ENCODE data around the gene CUBN.

The CUBN gene

GRCh38 chr10:17129741-17130140 lies at the start of gene CUBN:
Gene CUBN (minus strand): TSS chr10:17129811. CDS start chr10:17129765, 46 bp downstream.
- DNase-seq (ENCODE audit: low read depth), result no peak
- TF ChIP-seq CTCF (conservative IDR thresholded peaks at IDR 0.05; ENCODE audit: low read depth, low read length), result no peak
- H3K4me3 ChIP-seq (ENCODE audit: low read length), result no peak within 1 kb of the TSS

GRCh38 chr10:17179002-17179401 lies 49.4 kb upstream of the CUBN start:
- DNase-seq (ENCODE audit: low read depth), result no peak
- no peak for TF ChIP-seq CTCF (conservative IDR thresholded peaks at IDR 0.05; ENCODE audit: low read depth, low read length)

DNA sequence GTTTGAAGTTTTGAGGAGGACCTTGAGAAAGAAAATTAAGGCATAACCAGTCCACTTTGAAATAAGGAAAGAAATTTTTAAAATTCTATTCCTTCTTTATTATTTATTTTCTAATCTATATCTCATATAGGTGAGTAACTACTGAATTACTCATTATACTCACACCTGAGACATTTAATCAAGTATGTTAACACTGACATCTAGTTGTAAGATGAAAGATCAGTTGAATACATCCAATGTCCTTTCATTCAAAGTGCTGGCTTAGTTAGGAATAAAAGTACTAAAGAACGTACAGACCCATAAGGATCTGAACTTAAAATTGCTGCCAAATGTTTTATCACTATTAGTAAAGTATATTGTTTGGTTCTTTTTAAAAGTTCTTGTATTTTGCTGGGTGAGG lies 48.4 kb upstream of the CUBN start:
- DNase-seq (ENCODE audit: low read depth), result no peak
- no peak overlapping the region for H3K4me3 ChIP-seq (ENCODE audit: low read length)
- no peak for TF ChIP-seq CTCF (conservative IDR thresholded peaks at IDR 0.05; ENCODE audit: low read depth, low read length)

More at GRCh38 chr10:17179002-17179401, 49.4 kb upstream of the CUBN start:
- no peak overlapping the region for H3K4me3 ChIP-seq (ENCODE audit: low read length)

DNA sequence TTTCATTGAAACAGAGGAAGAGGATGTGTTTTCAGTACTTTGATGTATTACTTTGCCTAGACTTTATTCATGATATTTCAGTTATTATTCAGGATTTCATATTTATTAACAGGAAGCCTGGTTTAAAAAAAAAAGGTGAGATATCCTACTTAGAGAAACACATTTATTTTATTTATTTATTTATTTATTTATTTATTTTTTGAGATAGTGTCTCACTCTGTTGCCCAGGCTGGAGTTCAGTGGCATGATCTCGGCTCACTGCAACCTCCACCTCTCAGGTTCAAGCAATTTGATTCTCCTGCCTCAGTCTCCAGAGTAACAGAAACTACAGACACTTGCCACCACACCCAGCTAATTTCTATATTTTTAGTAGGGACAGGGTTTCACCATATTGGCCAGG lies 47.4 kb upstream of the CUBN start:
- TF ChIP-seq CTCF (conservative IDR thresholded peaks at IDR 0.05; ENCODE audit: low read depth, low read length), result no peak
- no peak overlapping the region for H3K4me3 ChIP-seq (ENCODE audit: low read length)

GRCh38 chr10:17176091-17176490 lies 46.5 kb upstream of the CUBN start:
- TF ChIP-seq CTCF (conservative IDR thresholded peaks at IDR 0.05; ENCODE audit: low read depth, low read length), result no peak
- no peak overlapping the region for H3K4me3 ChIP-seq (ENCODE audit: low read length)
- DNase-seq (ENCODE audit: low read depth), result no peak

More for the DNA sequence above, 47.4 kb upstream of the CUBN start:
- DNase-seq (ENCODE audit: low read depth), result no peak

GRCh38 chr10:17175551-17175950 lies 45.9 kb upstream of the CUBN start:
- no peak for DNase-seq (ENCODE audit: low read depth)
- H3K4me3 ChIP-seq (ENCODE audit: low read length), result no peak overlapping the region
- no peak for TF ChIP-seq CTCF (conservative IDR thresholded peaks at IDR 0.05; ENCODE audit: low read depth, low read length)

- TF ChIP-seq CTCF (conservative IDR thresholded peaks at IDR 0.05; ENCODE audit: low read depth, low read length), result no peak
- H3K4me3 ChIP-seq (ENCODE audit: low read length), result no peak overlapping the region
- DNase-seq (ENCODE audit: low read depth), result no peak
Measured at GRCh38 chr10:17174626-17175025, 45.0 kb upstream of the CUBN start.

All from retinal pigment epithelial cell (primary cell).